GM19468 (cell line): ENCODE measurements around the gene SMIM14.
"Not testable (repeated sequence)": the region's sequence is repeated elsewhere in the genome, so short reads cannot be mapped to it uniquely, and the experiment has no call there.

Source experiments
- ATAC-seq: cut with Tn5 transposase; IDR thresholded peaks from one replicate; pipeline ENCODE4 v1.9.1; 2021; ENCODE audit warnings: mild to moderate bottlenecking, moderate library complexity, moderate number of reproducible peaks; ENCODE audit not compliant: unreplicated experiment; ENCODE audit errors: extremely low read depth

Gene SMIM14

DNA sequence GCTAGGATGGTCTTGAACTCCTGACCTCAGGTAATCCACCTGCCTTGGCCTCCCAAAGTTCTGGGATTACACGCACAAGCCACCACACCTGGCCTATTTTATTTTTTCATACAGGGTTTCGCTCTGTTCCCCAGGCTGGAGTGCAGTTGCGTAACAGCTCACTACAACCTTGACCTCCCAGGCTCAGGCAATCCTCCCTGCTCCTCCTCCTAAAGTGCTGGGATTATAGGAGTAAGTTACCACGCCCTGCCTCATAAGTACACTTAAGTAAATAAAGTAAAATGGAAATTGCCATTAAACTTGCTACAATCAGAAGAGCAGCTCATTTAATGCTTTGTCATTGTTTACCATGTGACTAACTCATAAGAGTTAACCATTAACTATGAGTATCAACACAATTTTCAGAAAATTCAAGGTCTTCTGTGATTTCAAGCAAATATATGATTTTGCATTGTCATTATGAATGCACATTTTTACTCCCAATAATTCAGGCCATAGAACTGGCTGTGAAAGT lies 123.7 kb downstream of the SMIM14 start:
- no peak for ATAC-seq

DNA sequence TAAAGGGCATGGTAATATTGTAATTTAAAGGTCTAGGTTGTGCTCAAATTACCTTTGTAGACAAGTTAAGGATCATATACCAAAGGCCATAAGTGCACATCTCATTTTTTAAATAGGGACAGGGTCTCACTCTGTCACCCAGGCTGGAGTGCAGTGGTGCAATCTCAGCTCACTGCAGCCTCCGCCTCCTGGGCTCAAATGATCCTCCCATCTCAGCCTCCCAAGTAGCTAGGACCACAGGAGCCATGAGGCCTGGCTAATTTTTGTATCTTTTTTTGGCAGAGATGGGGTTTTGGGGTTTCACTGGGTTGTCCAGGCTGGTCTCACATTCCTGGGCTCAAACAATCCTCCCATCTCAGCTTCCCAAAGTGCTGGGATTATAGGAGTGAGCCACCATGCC lies 124.4 kb downstream of the SMIM14 start:
- ATAC-seq, result not testable (repeated sequence)

DNA sequence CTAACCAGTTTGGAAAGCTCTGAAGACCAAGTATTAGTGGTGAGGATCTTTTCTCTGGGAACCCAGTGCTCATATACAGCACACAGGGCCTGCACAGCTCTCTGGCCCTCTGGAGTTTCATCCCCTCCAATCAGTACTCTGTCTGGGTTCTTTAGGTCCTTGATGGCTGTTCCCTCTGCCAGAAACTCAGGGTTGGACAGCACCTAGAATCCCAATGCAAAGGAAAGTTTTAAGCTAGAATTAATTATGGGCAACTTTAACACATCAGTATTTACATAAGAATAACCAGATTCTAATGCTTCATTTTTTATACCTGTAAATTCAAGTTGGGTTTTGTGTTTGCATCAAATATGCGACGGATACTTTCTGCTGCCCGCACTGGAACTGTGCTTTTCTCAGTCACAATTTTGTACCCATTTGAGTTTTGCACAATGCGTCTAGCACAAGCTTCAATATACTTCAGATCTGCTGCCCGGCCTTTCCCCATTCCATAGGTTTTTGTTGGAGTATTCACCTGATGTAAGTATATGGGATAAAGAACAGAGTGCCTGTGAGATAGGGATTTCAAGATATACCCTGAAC lies 128.2 kb downstream of the SMIM14 start:
- ATAC-seq, result no peak

DNA sequence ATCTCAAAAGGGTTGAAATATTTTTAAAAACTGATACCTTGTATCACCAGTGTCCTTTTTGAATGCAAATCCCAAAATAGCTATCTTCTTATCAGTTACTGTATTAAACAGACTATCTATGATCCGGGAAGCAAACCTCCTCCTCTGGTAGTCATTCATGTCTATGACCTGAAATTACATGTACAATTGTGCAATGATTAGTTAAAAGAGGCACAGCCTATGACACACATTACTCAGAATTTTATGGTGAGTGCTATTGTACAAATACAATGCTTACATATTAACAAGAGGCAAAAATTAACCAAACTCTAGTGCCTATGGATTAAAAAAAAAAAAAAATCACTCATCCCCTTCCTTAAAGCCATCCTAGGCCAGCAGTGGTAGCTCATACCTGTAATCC lies 133.1 kb downstream of the SMIM14 start:
- ATAC-seq, result no peak

DNA sequence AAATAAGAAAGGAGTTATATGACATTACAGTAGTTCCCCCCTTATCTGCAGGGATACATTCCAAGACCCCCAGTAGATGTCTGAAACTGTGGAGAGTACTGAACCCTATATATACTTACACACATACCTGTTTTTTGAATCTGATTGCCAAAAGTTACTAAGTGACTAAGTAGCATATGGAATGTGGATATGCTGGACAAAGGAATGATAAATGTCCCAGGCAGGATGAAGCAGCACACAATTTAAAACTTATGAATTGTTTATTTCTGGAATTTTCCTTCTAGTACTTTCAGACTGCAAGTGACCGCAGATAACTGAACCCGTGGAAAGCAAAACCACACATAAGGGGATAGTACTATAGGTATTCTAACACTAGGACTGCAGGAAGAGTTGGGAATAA lies 134.1 kb downstream of the SMIM14 start:
- no peak for ATAC-seq

- ATAC-seq, result not testable (repeated sequence)
Observed at GRCh38 chr4:39502664-39503035, 136.0 kb downstream of the SMIM14 start.

- ATAC-seq, result no peak
Observed at GRCh38 chr4:39502019-39502663, 136.5 kb downstream of the SMIM14 start.

GRCh38 chr4:39498727-39499020 lies 140.0 kb downstream of the SMIM14 start:
- ATAC-seq, result no peak

DNA sequence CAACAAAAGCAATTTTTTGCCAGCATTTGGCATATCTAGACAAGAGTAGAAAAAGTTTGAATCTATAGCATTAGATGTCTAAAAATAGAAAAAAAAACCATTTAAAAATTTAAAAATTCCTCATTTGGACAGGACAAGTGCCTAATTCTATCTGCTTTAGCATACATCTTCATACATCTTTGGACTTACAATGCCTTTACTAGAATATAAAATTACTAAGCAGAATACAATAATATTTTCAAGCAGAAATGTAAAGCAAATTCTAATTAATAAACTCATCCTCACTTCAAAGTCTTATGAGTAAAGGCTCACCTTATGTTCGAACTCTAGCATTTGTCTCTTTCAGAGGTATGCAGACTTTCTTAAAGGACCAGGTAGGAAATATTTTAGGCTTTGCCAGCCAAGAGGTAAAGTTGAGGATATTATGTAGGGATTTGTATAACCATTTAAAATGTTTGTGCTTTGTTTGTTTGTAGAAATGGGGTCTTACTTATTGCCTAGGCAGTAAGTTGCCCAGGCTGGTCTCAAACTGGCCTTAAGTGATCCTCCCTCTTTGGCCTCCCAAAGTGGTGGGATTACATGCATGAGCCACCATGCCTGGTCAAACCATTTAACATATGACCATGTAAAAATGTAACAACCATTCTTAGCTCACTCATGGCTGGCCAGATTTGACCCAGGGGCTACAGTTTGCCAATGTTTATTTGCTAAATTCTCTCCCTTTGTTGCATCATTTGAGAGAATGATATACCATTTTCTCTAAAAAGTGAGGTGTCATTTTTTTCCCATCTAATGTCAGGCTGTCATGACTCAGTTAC lies 140.5 kb downstream of the SMIM14 start:
- no peak for ATAC-seq
